HG02623 (cell line): ENCODE measurements around the gene CERK.

Experiments used
- ATAC-seq: cut with Tn5 transposase; IDR thresholded peaks from one replicate; pipeline ENCODE4 v1.9.1; 2021; ENCODE audit warnings: moderate library complexity; ENCODE audit not compliant: unreplicated experiment

CERK gene

GRCh38 chr22:46766611-46767010, 28.6 kb upstream of the CERK start:
- ATAC-seq, result no peak

DNA sequence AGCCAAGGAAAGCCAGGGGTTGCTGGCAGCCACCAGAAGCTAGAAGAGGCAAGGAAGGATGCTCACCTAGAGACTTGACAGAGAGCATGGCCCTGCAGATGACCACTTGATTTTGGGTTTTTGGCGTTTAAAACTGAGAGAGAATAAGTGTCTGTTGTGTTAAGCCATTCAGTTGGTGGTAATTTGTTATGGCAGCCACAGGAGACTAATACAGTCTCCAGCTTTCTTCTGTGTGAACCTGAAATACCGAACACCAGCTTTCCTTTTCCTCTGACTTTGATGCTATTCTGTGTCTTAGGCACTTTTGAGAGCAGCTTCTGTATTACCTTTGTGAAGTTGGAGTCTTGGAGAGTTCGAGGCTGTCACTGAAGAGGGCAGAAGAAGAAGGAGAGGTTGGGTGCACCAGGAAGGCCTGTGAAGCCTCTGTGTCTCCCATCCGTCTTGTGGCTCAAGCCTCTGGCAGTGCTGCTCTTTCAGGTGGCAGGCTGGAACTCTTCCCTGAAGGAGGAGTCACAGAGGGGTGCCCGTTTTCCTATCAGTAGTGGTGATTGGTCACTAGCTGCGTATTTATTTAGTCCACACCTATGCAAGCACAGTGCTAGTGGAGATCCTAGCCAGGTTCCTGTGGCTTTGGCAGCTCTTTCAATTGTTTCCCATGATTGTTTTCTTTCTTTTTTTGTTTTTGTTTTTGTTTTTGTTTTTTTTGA, 26.9 kb upstream of the CERK start:
- ATAC-seq, result no peak

DNA sequence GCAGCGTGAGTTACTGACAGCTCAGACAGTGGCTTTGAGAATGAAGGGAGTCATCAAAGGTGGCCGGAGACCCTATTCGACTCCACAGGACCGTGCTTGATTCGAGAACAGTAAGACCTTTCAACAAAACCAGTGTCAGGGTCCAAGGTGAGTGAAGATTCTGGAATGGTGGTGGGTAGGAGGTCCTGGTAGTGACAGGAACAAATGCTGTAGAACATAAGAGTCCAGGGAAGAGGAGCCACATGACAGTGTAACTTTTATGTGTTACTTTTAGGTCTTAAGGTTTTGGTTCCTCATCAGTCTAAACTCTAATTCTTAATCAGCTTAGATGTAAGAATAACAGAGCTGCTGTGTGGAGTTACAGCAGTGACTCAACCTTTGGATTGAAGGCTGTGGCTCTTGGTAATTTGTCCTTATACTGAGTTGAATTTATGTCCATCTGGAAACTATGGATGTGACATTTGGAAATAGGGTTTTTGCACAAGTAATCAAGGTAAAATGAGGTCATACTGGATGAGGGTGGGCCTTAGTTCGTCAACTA, 26.2 kb upstream of the CERK start:
- ATAC-seq, result no peak

GRCh38 chr22:46763051-46763705, 25.1 kb upstream of the CERK start:
- peak; percentile 43 for ATAC-seq

DNA sequence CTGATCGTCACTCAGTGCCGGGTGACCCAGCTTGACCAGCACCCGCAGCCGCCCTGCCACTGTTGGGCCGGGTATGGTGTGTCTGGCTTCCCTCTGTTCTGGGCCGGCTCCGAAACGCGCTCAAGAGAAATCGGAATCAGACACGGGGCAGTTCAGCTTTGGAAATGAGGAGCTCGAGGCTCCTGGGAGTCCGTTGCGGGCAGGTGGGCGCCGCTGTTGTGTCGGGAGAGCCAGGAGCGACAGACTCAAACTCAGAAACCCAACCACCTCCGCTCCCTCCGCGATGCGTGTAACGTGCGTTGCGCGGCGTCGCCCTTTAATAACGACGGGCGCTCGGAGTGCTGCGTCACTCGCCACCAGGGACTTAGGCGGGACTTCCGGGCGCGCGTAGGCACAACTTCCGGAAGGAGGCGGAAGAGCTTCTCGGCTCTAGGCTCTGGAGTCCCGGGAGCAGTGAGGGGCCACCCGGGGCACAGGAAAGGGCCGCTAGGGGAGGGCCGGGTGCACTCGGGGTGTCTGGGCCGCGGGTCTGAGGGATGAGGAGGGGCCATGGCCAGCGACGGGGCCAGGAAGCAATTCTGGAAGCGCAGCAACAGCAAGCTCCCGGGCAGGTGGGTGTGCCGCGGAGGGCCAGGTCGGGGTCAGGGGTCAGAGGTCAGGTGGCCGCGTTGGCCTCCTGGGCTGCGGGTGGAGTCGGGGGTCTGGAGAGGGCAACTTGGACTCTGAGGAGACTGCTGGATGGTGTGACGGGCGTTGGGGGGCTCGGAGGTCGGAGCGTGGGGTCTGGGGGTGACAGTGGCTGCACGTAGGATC, 24.4 kb upstream of the CERK start, which contains the start of gene TBC1D22A:
TBC1D22A (plus strand) TSS at position 413 of the 813 bp plus-strand sequence; CDS start at position 550, 137 bp downstream.
- peak; percentile 69 for ATAC-seq

DNA sequence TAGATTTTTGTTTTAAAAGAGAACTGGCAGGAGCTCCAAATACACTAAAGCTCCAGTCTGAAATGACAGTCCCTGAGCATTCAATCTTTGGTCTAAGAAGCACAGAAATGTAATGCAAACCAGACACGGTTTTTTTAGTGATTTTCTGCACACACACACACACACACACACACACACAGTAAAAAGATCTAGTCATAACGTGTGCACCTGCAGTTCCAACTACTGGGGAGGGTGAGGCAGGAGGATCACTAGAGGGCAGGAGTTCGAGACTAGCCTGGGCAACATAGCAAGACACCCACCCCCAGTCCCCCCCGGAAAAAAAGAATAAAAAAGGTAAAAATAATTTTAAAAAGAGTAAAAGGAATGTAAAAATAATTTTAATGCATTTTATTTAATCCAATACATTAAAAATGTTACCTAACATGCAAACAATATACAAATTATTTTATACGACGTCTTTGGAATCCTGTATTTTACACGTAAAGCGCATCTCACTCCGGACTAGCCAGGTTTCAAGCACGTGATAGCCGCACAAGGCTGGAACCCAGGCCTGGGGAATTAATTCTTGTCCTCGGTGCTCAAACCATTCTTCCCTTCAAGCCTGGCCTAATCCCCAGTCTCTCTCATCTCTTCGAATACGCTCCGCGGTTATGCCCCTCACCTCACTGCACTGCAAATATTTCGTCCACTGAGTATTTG, 23.6 kb upstream of the CERK start:
- ATAC-seq, result no peak

- ATAC-seq, result no peak
Measured at GRCh38 chr22:46761017-46761416, 23.0 kb upstream of the CERK start.

- no peak for ATAC-seq
Measured at GRCh38 chr22:46758867-46759290, 20.8 kb upstream of the CERK start.

DNA sequence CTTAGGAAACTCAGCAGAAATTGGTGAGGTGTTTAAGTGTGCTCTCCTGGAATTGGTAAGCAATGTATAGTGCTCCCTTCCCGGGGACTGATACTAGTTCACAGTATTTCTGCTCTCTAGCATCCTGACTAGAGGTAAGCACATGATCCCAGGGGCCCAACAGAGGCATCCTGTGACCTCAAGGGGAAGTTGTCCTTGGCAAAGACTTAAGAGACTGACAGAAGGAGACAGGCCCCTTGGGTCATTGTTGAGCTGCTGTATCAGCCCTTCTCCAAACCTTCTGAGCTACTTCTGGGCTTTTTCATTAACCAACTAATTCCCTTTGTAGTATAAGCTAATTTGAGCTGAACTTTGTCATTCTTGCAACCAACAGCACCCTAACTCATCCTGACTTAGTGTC, 20.1 kb upstream of the CERK start:
- no peak for ATAC-seq

DNA sequence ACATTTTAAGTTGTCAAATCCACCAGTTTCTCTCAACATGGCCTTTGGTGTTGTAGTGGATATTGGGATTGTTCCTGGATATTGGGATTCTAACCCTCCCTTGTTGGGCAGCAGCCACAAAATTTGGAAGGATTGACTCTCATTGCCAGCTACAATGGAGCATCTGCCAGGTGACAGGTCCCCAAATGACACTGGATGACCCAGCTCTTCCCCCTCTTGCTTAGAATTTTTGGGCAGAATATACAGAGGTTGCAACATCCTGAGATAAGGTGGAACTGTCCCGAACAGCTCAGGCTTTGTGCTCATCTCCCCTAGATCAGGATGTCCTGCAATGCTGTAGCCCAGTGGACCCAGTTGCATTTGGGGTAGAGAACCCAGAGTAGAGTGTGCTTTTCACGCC, 19.1 kb upstream of the CERK start:
- no peak for ATAC-seq

DNA sequence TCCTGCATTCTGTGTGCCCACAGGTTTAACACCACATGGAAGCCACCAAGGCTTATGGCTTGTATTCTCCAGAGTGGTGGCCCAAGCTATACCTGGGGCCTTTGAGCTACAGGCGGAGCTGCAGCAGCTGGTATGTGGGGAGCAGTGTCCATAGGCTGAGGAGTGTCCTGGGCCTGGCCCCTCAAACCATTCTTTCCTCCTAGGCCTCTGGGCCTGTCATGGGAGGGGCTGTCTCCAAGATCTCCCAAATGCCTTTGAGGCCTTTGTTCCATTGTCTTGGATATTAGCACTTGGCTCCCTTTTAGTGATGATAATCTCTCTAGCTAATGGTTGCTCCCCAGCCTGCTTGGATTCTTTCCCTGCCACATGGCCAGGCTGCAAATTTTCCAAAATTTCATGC, 18.0 kb upstream of the CERK start:
- ATAC-seq, result no peak

DNA sequence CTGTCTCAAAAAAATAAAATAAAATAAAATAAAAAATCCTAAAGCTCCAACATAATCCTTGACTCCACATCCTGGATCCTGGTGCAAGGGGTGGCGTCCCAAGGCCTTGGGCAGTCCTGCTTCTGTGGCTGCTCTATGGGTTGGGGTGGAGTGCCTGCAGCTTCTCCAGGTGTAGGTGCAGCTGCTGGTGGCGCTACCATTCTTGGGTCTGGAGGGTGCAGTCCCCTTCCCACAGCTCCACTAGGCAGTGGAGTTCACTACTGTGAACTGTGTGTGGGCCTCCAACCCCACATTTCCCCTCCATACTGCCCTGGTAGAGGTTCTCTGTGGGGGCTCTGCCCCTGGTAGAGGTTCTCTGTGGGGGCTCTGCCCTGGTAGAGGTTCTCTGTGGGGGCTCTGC, 17.5 kb upstream of the CERK start:
- ATAC-seq, result no peak

- no peak for ATAC-seq
Measured at GRCh38 chr22:46754826-46755225, 16.8 kb upstream of the CERK start.

DNA sequence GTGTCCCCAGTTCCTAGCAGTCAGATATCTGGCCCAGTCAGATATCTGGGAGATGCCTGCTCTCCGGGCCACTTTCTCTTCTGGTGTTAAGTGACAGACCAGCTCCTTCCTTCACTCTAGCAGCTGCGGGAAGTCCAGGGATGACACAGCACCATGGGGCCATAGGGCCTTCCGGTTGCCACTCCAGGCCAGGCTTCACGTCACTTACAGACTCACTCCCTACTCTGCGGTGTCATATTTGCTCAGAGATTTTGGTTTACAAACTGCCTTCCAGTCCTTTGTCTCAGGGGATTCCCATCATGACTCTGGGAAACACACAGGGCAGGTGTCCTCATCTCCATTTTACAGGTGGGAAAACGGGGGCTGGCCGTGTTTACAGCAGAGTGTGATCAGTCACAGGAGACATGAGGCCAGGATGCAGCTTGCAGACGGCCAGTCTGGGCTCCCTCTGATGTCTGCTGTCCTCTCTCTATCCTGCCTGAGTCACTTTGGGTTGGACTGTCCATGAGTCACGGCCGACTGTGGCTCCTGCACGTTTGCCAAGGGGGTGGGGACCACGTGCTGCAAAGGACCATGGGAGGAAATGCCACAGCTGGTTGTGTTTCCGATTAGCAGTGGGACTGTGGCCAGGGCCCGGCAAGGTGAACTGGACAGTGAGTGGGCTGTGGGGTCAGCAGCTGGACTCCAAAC, 16.2 kb upstream of the CERK start:
- ATAC-seq, result no peak

GRCh38 chr22:46753761-46754109, 15.7 kb upstream of the CERK start:
- ATAC-seq, result no peak

- ATAC-seq, result no peak
Measured at GRCh38 chr22:46753360-46753759, 15.3 kb upstream of the CERK start.

DNA sequence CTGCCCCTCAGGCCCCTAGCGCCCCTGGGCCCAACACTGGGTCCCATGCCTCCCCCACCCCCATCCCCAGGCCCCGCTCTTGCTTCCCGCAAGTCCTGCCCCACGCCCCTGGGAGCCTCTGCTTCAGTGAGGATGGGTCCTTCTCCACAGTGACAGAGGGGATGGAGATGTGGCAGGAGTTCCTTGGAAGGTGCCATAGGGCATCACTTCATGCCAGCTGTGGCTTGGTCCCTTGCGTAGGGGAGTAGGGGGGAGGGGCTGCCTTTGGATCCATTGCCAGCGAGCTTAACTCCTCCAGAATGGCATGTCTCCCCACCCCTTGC, 14.9 kb upstream of the CERK start:
- no peak for ATAC-seq

DNA sequence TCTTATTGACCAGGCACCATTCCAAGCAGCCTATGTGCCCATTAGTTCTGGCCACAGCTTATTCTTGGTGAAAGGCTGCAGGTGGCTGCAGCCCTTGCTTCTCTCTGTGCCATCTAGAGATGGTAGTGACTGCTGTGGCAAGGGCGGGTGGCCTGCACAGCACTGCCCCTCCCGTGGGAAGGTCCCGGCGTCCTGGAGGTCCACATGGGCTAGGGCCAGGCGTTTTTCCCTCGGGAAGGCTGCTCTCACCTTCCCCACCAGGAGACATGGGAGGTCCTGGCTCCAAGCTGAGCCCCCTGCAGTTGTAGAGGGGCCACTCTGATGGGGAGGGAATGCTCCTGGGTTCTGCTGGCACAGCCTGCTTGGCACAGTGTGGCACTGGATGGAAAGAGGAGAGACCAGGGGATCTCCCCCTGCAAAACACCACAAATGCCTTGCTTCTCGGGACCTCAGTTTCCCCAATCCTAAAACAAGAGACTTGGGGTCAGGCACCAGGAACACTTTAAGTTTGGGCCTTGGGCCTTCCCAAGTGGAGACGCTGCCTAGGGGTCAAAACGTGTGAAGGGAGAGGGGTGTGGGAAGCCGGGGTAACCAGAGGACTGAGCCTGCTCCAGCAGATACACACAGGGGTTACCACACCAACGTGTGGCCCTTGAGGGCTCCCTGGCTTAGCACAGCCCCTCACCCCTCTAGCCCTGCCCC, 14.4 kb upstream of the CERK start:
- no peak for ATAC-seq

DNA sequence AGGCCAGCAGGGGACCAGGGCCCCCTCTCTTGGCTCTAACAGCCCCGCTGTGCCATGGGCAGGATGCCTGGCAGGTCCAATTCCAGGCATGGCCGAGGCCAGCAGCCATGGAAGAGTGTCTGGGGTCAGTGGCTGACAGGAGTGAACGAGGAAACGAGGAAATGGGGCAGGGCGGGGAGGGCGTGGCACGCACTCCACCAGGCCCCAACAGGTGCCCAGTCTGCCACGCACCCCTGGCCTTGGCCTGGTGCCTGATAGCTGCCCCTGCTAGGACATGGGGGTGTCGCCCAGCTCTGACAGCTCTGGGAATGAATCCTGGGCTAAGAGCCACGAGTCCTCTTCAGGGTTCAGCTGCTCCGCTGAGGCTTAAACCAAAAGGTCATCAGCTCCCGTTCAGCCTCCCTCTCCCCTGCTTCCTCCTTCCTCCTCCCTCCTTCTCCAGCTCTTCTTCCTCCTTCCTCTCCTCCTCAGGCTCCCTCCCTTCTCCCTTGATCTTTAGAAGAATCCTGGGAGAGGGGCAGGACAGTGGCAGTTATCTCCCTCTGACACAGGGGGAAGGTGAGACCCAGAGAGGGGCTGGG, 12.9 kb upstream of the CERK start:
- no peak for ATAC-seq

GRCh38 chr22:46750530-46750800, 12.4 kb upstream of the CERK start:
- no peak for ATAC-seq
